Stimulated activated CD4-positive, alpha-beta T cell treated with anti-CD3 and anti-CD28 coated beads, Interleukin-2, amount 100 ng/mL, for 48 hours (primary cell): Measurements from ENCODE around the gene C18orf54.
"Not testable (repeated sequence)": the region's sequence is repeated elsewhere in the genome, so short reads cannot be mapped to it uniquely, and the experiment has no call there.

Source experiments
- DNase-seq, 2 donors: peaks; one replicate each; pipeline ENCODE4 v3.0.0-alpha.2; 2020

C18orf54 gene

DNA sequence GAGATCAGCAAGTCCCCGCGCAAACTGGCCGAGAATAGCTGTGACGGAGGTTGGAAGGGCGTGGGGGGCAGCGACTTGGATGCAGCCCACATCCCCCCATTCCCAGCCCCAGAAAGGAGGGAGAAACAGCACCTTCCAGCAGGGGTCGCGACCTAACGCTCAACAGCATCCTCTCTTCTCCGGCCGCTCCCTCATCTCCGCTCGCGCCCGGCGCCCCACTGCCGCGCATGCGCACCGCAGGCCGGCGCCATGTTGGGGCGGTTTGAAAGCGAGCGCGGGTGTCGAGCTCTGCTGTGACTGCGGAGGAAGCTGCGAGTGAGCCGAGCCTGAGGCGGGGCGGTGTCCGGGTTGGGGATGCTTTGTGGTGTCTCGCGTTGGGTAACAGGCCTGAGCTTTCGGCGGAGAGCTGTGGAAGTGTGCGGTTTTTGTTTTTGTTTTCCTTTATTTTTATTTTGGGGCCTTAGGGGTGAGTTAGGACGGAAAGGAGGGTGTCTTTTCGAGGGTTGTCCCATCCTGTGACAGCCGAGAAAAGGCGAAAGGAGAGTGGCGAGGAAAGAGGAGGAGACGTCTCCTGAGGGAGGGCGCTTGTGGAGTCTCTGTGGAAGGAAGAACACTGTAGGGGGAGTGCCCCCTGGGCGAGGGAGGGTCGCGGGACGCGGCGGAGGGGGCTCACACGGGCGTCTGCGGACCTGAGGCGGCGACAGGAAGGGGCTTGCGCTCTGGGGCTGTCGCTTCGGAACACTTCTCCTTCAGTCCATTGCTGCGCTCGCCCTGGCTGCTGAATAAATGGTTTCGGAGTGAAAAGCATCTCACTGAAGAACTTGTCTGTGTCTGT is at the start of gene C18orf54, which contains the start of gene STARD6:
C18orf54 (plus strand) TSS at position 247 of the 835 bp plus-strand sequence. CDS start 2,667 bp downstream, outside the sequence.
STARD6 (minus strand) TSS at position 199 of the 835 bp plus-strand sequence. CDS start 3,285 bp downstream, outside the sequence.
- peak; percentile 80 to 82 for DNase-seq

DNA sequence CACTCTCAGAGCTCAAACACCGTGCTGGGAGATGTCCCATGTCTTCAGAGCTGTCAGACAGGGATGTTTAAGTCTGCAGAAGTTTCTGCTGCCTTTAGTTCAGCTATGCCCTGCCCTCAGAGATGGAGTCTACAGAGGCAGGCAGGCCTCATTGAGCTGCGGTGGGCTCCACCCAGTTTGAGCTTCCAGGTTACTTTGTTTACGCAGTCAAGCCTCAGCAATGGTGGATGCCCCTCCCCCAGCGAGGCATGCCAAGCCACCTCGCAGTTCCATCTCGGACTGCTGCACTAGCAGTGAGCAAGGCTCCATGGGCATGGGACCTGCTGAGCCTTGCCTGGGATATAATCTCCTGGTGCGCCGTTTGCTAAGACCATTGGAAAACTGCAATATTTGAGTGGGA is 48.1 kb upstream of the C18orf54 start:
- DNase-seq: not testable (repeated sequence)

DNA sequence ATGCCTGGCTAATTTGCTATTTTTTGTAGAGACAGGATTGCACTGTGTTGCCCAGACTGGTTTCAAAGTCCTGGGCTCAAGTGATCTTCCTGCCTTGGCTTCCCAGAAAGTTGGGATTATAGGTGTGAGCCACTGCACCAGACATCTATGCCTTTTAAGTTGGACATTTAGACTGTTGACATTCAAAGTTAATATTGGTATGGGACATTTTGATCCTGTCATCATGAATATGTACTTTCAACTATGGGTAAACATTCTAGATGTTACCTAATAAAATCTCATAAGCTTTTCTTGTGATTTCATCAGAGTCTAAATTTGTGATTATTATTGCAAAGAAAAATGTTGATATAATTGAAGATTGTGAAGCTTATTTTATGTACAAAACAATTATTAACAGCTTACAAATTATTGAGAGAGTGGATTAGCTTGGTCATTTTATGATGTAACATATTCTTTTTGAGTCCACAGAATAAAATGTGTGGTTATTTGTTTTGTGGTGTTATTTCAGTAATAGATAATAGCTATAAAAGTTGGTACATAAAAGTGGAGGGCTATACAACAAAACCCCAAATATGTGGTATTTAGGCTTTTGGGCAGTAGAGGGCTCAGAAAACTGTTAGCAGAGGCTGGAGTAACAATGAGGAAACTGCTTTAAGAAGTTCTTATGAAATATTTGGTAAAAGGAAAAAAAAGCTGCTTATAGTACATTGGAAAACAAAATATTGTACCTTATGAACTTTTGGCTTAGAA is 41.5 kb upstream of the C18orf54 start:
- DNase-seq: no peak

DNA sequence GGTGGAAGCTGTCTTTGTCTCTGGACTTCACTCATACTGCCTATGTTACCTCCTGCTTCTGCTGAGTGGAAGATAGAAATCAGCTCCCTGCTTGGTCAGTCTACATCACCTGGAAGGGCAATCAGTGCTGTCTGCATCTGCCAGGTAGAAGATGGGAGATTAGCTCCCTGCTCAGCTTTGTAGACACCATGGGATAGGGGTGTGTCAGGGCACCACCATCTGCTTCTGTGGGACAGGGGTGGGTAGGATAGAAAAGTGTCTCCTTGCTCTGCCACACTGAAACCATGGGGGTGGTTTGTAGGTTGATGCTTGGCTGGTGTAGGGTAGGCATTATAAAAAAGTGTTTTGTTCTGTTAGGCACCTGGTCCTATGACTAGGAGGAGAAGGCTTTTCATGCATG is 34.1 kb upstream of the C18orf54 start:
- no peak for DNase-seq

DNA sequence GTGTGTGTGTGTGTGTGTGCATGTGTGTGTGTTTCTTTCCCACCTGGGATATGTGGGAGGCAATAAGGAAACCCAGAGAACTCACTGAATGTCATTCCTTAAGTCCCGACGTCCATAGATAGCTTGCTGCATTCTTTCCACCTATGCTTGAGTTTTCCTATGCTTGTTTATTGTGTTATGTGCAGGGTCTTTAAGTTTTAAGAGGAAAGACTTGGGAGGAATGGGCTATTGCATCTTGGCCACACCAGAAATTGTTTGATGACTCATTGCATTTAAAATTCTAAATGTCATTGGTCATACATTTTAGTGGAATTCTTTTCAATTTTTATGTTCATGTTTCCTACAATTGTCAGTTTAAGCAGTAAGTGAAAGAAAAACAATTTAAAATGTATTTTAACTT is 33.7 kb upstream of the C18orf54 start:
- DNase-seq: no peak

DNA sequence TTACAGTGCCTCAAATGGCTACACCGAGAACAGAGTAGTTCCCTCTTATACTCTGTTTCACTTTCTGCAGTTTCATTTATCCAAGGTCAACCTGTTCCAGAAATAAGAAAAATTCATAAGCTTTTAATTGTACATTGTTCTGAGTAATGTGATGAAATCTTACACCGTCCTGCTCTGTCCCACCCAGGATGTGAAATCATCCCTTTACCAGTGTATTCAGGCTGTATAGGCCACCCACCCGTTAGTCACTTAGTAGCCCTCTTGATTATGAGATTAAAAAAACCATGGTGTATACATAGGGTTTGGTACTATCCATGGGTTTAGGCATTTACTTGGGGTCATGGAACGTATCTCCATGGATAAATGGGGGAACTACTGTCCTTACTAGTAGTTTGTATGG is 29.9 kb upstream of the C18orf54 start:
- no peak for DNase-seq

DNA sequence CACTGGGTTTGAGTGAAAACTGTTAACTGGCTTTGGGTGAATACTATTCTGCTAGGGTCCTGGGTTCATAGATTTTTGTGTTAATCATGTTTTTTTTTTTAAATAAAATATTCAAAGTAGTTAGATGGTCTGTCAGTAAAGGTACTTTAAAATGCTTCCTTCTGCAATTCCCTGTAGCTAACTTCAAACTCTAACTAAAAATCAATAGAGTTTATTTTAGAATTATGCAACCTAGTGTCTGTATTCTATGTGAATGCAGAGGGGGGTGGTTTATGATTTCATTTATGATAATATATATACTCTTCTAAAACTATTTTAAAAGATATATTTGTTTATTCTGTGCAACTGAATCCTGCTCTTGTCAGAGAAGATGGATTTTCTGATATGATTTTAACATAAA is 27.9 kb upstream of the C18orf54 start:
- DNase-seq: no peak

DNA sequence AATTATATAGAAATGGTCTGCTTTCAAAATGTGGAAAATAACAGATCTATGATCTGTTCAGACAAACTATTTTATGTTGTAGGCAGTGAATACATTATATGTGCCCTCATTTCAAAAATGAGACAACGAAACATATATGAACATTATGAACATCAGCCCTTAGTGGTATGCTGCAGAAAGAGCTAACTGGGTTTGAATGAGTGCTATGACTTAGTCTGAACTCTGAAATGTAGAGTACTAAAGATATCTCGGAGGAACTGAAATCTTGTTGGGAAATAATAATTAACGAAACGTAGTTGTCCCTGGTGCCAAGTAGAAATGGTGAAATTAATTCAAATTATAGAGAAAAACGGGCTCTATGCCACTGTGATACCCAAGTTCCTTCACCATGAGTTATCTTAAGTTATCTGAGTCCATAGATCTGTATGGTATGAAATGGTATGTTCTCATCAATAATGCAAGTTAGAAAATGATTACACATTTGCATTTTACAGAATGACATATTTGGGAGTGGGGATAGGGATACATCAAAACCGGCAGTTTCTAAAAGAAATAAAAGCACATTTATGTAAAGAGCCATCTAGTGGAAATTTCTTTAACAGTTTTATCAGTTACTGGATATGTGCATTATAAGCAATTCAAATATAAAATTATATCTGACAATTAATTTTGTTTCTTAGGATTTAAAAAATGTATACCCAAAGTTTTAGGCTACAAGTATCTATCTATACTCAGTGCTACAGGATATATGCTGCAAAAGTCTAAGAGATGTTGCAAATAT is 26.7 kb upstream of the C18orf54 start:
- no peak for DNase-seq

DNA sequence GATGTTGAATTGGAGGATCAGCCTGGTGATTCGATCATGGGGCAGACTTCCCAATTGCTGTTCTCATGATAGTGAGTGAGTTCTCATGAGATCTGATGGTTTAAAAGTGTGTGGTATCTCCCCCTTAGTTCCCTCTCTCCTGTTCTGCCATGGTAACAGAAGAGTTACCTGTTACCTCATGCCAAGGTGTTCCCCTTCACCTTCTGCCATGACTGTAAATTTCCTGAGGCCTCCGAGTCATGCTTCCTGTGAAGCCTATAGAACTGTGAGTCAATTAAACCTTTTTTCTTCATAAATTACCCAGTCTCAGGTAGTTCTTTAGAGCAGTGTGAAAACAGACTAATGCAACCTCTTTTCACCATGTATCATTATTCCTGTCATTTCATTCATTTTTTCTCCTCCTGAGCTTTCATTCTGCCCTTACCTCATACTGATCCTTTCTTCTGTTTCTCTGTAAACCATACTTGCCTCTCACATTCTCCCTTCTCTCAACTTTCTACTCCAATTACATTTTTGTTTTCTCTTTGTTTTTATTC is 22.0 kb upstream of the C18orf54 start:
- no peak for DNase-seq

DNA sequence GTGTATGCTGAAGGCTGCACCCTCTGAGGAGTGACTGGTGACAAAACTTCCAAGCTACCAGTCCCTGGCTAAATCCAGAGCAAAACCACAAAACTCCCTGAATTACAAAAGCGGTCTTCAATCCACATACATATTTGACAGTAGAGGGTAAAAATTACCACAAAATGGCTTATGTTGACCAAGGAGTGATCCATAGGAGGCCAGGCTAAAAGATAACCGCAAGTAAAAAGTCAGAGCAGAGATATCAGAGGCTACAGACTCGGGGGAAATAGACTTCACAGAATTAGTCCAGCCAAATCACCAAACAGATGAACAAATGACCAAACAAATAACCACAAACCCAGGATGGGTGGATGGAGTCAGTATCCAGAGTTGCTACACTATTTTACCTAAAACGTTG is 19.5 kb upstream of the C18orf54 start:
- DNase-seq: no peak

DNA sequence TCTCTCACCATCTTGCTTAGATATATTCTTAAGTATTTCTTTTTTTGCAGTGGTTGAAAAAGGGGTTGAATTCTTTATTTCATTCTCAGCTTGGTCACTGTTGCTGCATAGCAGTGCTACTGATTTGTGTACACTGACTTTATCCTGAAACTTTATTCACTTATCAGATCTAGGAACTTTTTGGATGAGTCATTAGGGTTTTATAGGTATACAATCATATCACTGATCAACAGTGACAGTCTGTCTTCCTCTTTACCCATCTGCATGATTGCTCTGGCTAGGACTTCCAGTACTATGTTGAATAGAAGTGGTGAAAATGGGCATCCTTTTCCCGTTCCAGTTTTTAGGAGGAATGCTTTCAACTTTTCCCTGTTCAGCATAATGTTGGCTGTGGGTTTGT is 6.5 kb upstream of the C18orf54 start:
- DNase-seq: no peak

DNA sequence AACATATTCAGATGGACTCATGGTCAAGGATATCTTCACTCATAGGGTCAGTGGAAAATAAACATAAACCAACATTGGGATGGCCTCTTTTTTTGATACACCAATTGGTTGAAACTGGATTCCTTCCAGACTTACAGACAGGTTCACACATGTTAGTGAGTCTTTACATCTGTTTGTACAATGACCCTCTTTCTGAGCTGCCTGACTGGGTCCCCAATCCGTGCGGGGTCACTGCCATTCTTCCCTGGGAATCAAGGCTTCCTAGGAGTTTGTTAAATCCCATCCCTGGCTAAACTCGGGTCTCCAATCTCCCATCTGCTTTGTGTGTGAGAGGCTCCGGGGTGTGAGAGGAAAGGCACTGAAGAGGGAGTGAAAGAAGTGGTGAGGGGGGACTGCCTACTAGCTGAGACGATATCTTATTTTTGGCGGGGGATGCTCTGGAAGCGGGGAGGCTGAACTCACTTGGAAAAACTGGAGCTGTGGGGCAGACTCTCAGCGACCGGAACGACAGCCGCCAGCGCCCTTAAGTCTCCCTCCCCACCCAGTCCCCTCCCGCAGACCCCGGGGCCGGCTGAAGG is 535 bp upstream of the C18orf54 start:
- no peak for DNase-seq

DNA sequence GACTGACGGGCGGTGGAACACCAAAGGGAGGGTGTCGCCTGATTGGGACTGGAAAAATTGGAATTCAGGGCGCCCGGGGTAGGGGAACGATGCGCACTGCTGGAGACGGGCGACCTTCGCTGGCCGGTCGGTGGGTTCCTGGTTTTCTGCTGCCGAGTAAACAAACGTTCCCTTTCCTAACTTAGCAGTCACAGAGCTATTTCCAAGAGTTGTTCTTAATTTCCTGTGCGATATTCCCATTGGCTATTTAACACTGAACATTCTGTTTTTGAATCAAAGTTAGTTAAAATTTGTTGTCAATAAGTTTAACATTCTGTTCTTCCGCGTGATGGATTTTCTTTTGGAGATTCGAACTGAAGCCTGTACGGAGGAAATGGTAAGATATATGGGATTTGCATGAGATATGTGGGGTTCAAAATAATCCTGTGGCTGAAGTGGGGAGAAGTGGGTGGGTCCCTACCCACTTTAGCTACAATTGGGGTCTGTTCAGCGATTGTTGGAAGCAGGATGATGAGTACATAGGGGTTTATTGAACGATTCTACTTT is 862 bp downstream of the C18orf54 start:
- peak in 1 of 2 donors; percentile 17 for DNase-seq

DNA sequence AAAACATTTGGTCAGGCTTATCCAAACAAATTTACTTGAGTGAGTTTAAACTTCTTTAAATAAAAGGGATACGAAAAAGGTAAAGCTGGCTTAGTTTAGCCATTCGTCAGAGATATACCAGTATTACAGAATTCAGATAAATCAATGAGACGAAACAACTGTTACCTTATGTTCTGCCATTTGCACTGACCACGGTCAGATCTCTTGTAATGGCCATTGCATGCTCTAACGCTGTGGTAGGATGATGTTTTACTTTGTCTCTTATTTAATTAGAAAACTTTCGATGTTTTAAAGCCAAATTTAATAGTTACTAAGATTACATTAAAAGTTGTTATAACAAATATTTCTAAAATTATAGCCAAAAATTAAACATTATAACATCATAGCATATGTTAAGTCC is 1.5 kb downstream of the C18orf54 start:
- DNase-seq: no peak

DNA sequence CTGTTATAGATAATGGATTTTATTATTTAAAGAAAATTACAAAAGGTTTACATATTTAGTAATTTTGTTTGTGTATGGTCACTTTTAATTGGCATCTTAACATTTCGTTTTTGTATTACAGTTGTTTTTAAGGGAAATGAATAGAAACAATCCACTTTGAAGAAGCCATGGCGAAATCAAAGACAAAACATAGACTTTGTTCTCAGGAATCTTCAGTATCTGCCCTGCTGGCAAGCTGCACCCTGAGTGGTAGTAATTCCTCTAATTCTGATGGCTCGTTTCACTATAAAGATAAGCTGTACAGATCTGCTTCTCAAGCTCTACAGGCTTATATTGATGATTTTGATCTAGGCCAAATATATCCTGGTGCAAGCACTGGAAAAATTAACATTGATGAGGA is 2.7 kb downstream of the C18orf54 start:
- DNase-seq: no peak

DNA sequence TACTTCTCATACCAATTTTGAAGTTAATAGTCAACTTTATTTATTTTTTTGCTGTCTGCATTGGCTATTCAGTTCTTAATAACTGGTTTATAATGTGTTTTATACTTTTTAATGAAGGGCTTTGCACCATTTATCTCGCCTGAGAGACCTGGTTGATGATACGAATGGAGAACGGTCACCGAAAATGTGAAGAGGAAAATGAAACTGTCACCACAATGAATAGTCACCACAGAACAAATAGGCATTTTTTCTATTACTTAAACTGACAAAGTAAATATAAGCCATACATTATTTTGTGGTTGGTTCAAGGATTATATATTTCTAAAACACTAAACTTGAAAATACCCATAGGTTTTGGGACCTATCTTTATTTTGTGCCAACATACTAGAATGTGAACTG is 20.4 kb downstream of the C18orf54 start:
- no peak for DNase-seq

DNA sequence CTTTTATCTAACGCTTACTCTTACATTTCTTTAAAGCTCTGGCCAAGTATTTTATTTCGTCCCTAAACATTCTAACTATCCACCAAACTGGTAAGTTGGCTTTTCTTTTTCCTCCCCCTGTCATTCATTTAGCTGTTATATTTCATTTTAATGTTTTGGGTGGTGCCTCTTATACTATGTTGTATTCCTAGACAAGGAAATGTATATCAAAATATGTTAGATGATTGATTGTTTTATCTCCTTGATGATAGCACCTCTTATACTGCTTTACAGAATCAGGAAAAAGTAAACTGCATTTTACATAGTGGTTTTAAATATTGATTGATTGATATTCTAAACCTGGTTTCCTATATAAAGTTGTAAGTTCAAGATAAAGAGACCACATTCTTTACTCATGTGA is 23.9 kb downstream of the C18orf54 start:
- no peak for DNase-seq

DNA sequence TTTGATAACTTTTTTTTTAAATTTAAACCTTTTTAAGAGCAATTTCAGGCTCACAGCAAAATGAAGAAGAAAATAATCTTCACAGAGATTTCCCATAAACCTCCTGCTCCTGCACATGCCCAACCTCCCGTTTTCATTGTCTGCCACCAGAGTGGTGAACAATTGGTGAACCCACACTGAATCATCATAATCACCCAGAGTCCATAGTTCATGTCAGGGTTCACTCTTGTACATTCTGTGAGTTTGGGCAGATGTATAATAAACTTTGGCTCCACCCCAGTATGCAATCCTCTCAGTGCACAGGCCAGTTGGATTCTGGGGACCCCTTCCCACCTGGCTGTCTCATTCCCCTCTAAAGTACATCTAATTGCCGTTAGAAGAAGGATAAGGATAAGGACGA is 24.4 kb downstream of the C18orf54 start:
- DNase-seq: no peak

DNA sequence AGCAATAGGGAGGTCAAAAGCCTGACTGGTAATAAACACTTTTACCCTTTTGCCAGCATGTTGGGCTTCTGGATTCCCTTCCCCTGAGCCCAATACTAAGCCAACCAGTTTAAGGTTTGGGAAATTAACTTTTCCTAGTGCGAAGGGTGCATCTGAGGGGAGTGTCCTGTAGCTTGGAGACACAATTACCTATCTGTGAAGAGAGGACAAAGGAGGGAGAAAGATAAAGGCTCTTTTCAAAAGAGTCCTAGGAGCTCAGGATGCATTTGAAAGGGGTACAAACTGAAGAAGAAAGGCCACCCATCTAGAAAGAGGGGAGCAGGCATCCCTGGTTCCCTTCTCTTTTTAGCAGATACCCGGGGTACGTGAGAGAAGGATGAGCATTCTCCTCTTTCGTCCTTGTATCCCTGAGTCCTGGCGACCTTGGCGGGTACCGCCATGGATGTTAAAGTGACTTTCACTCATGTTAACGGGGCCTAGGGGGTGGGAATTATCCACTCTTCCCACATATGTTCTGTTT is 25.1 kb downstream of the C18orf54 start:
- DNase-seq: no peak

DNA sequence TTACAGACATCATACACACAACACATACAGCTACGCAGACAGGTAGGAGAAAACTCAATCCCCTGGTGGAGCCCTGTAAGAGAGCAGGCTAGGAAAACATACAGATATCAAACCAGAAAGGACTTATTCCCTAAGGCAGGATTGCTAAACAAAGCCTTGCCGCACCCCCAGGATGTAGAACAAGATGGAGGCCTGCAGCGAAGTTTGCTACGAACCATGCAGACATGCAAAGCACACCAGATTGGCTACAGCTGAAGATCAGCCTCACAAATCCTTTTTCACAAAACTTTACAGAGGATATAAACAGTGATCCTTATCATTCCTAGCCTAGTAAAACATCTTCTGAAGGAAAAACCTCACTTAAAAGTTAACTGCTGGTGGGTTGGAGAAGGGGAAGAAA is 28.3 kb downstream of the C18orf54 start:
- no peak for DNase-seq

DNA sequence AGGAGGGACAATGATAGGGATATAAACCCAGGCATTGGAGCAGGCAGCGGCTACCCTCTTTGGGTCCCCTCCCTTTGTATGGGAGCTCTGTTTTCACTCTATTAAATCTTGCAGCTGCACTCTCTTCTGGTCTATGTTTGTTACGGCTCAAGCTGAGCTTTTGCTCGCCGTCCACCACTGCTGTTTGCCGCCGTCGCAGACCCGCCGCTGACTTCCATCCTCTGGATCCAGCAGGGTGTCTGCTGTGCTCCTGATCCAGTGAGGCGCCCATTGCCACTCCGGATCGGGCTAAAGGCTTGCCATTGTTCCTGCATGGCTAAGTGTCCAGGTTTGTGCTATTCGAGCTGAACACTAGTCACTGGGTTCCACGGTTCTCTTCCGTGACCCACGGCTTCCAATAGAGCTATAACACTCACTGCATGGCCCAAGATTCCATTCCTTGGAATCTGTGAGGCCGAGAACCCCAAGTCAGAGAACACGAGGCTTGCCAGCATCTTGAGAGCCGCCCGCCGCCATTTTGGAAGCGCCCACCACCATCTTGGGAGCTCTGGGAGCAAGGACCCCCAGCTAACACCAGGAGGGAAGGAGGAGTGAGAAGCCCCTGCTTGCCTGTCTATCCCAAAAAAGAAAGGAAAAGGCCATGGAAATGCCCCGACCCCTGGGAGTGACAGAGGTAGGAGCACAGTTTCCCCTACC is 29.2 kb downstream of the C18orf54 start:
- not testable (repeated sequence) for DNase-seq
